ENCODE results near the gene TCHP. TPM values are rescaled to one million over a fixed set of nuclear protein-coding genes. Genes with fewer than 3 reads are reported as not detected.
A peak's percentile ranks its signal among the peaks of the same experiment; 100 is the strongest.

Gene TCHP
- total RNA-seq, 2 experiments from 2014 or later: 38.4 to 40.1 TPM

DNA sequence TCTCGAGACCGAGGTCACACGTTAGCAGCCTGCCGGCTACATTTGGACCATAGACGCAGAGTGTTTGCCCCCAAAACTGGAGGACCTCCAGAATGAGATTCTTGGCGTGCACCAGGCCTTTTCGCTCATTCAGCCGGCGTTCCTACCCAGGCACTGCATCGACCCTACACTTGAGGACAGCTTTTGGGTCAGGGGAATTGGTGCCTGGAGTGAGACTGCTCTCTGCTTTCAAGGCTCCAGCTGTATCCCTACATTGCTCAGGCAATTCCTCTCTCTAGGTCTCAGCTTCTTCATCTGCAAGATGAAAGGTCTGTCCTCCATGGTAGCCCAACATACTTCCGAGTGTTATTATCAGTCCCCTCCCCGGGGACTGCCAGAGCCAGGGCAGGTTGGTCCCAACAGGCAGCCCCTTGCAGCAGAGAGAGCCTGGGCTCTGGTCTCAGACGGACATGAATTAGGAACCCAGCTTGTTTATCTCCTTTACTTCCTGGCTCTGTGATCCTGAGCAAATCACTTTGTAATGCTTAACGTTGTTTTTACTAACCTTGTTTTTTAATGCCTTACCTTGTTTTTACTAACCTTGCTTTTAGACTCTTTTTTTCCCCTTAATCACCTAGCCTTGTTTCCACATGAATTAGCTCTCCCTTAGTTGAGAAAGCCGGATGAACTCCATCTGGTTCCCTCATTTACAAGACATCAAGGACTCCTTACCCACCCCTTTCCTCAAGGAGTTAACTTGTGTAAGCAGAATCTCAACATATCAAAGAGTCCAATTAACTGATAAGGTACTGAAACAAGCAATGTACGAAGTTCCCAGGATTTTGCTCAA, 892 bp downstream of the TCHP start:
- ATAC-seq (peak; percentile 18), DNase-seq (no peak)
- CTCF ChIA-PET: interaction anchor here (1.1 to 3.4 kb wide), 9 partner anchors 9 to 67 kb away, joined by 3 to 17 read pairs (median 6); no protein-coding TSS in a partner anchor
- Mint-ChIP-seq H3K27me3 (no peaks in the 10 kb centered on the region), H3K36me3 (peaks cover 27% of the 10 kb centered on the region), H3K27ac (peak overlapping the region; percentile 95), H3K4me3 (peak overlapping the region; percentile 80), H3K4me1 (peaks cover 27% of the 10 kb centered on the region), H3K9me3 (ENCODE audit: low read depth) (no peaks in the 10 kb centered on the region)

DNA sequence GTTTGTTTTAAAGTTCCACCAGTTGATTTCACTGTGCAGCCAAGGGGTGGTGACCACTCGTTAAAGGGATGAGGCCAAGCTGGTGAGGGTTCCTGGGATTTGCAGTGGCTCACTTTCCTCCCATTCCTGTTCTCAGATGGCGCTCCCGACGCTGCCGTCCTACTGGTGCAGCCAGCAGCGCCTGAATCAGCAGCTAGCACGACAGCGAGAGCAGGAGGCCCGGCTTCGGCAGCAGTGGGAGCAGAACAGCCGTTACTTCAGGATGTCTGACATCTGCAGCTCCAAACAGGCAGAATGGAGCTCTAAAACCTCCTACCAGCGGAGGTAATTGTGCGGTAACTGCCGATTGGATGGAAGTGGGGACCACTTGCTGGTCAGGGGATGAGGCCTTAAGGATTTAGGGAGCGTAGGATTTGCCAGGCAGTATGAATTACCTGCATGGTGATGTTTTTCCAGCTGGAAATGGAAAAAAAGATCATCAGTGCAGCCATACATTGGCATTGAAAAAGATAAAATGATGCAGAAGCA, 2.9 kb downstream of the TCHP start:
- CTCF ChIA-PET: interaction anchor here (1.0 to 2.9 kb wide), 2 partner anchors 14 to 25 kb away, joined by 3 to 17 read pairs; no protein-coding TSS in a partner anchor
- Mint-ChIP-seq H3K36me3 (peaks cover 41% of the 10 kb centered on the region), H3K4me1 (peaks cover 27% of the 10 kb centered on the region), H3K27me3 (no peaks in the 10 kb centered on the region), H3K27ac (no peak overlapping the region), H3K4me3 (no peak overlapping the region), H3K9me3 (ENCODE audit: low read depth) (no peaks in the 10 kb centered on the region)
- ATAC-seq (no peak), DNase-seq (no peak)

DNA sequence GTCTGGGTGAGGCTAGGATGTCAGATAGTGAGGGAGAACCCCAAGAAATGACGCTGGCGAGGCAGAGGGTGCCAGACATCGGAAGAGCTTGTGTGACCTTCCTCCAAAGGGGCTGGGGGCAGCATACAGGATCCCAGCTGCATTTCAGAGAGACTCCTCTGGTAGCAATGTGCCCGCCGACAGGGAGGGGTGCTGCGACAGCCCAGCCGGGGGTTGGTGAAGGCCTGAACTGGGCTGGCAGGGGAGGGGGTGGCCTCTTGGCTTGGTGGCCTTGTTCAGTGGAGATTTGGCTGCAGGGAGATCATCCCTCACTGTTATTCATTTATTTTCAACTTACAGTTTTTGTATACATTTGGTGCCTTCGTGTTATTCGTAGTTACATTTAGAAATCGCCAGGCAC, 5.2 kb downstream of the TCHP start:
- no peaks in the 10 kb centered on the region for H3K27me3 Mint-ChIP-seq
- H3K27ac Mint-ChIP-seq: no peak overlapping the region
- CTCF ChIA-PET: no interaction called here
- no peaks in the 10 kb centered on the region for H3K9me3 Mint-ChIP-seq (ENCODE audit: low read depth)
- no peak for DNase-seq
- no peak for ATAC-seq
- peaks cover 15% of the 10 kb centered on the region for H3K4me1 Mint-ChIP-seq
- H3K4me3 Mint-ChIP-seq: no peak overlapping the region
- peaks cover 54% of the 10 kb centered on the region for H3K36me3 Mint-ChIP-seq

DNA sequence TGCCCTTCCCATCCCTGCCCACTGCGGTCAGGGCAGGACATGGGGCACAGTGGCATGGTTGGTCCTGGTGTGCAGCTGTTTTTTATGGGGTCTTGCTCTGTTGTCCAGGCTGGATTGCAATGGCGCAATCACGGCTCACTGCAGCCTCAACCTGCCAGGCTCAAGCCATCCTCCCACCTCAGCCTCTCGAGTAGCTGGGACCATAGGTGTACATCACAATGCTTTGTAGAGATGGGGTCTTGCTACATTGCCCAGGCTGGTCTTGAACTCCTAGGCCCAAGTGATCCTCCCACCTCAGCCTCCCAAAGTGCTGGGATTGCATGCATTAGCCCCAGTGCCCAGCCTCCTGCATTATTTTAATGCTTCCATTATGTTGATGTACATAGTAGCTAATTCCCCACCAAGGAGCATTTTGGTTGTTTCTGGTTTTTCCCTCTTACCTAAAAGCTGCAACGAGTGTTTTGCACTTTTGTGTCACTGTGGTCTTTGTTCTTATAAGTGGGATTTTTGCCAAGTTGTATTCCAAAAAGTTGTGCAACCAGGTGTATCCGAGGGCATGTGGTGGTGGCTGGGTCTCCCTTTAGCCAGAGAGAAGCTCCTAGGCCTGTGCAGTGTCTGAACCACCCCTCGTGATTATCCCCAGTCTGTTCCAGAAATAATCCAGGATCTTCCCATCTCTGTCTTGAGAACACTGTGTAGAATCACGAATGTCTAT, 10.3 kb downstream of the TCHP start:
- DNase-seq: no peak
- H3K4me1 Mint-ChIP-seq: no peaks in the 10 kb centered on the region
- H3K9me3 Mint-ChIP-seq (ENCODE audit: low read depth): no peaks in the 10 kb centered on the region
- CTCF ChIA-PET: interaction anchor here (0.9 to 1.5 kb wide), 2 partner anchors 20 to 31 kb away, joined by 3 read pairs; no protein-coding TSS in a partner anchor
- H3K27me3 Mint-ChIP-seq: no peaks in the 10 kb centered on the region
- ATAC-seq: no peak
- H3K27ac Mint-ChIP-seq: no peak overlapping the region
- peaks cover 45% of the 10 kb centered on the region for H3K36me3 Mint-ChIP-seq
- no peak overlapping the region for H3K4me3 Mint-ChIP-seq

DNA sequence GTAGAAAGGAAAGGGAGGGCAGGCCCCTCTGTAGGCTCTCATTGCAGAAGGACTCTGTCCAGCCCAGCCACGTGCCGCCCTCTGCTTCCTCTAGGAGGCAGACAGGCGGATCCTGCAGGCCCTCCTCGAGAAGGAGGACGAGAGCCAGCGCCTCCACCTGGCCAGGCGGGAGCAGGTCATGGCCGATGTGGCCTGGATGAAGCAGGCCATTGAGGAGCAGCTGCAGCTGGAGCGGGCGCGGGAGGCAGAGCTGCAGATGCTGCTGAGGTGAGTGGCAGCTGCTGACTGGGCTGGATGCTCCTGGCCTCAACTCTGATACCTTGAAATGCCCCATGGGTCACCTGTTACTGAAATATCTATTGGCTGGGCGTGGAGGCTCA, 10.9 kb downstream of the TCHP start:
- no peak for ATAC-seq
- peaks cover 42% of the 10 kb centered on the region for H3K36me3 Mint-ChIP-seq
- CTCF ChIA-PET: interaction anchor here (1.5 kb wide), 1 partner anchor 30 kb away, joined by 3 read pairs; no protein-coding TSS in a partner anchor
- H3K4me3 Mint-ChIP-seq: no peak overlapping the region
- no peak overlapping the region for H3K27ac Mint-ChIP-seq
- no peak for DNase-seq
- H3K4me1 Mint-ChIP-seq: no peaks in the 10 kb centered on the region
- H3K27me3 Mint-ChIP-seq: no peaks in the 10 kb centered on the region
- no peaks in the 10 kb centered on the region for H3K9me3 Mint-ChIP-seq (ENCODE audit: low read depth)

DNA sequence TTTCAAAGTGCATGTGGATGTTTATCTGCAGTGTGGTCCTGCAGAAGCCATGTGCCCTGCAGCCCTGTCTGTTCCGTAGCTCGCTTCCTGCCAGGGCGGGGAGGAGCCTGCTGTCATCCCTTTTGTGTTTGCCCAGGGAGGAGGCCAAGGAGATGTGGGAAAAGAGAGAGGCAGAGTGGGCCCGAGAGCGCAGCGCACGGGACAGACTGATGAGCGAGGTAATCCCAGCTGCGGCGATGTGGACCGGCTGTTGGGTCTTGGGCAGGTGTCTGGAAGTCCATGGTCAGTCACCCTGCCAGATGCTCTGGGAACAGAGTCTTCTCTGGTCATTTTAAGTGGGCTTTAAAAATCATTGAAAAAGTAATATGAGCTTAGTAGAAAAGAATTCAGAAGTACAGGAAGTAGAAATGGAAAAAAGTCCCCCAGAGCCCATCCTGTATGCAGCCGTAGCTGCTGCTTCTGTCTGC, 12.8 kb downstream of the TCHP start:
- H3K4me3 Mint-ChIP-seq: no peak overlapping the region
- H3K9me3 Mint-ChIP-seq (ENCODE audit: low read depth): no peaks in the 10 kb centered on the region
- no peak for DNase-seq
- no peak overlapping the region for H3K27ac Mint-ChIP-seq
- no peaks in the 10 kb centered on the region for H3K27me3 Mint-ChIP-seq
- no peaks in the 10 kb centered on the region for H3K4me1 Mint-ChIP-seq
- no peak for ATAC-seq
- CTCF ChIA-PET: no interaction called here
- H3K36me3 Mint-ChIP-seq: peaks cover 39% of the 10 kb centered on the region

DNA sequence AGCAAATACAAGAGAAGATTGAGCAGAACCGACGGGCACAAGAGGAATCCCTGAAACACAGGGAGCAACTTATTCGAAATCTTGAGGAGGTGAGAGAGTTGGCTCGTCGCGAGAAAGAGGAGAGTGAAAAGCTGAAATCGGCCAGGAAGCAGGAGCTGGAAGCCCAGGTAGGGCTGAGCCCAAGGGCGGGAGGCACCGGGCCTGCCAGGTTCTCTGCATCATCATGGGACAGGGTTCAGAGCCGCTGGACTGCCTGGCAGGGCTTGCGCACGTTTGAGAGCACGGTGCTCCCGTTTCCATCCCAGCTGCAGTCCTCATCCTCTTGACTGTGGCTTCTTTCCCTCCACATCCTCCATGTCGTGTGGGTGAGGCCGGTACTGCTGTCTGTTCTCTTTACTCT, 14.4 kb downstream of the TCHP start:
- Mint-ChIP-seq H3K36me3 (peaks cover 36% of the 10 kb centered on the region), H3K27ac (no peak overlapping the region)

DNA sequence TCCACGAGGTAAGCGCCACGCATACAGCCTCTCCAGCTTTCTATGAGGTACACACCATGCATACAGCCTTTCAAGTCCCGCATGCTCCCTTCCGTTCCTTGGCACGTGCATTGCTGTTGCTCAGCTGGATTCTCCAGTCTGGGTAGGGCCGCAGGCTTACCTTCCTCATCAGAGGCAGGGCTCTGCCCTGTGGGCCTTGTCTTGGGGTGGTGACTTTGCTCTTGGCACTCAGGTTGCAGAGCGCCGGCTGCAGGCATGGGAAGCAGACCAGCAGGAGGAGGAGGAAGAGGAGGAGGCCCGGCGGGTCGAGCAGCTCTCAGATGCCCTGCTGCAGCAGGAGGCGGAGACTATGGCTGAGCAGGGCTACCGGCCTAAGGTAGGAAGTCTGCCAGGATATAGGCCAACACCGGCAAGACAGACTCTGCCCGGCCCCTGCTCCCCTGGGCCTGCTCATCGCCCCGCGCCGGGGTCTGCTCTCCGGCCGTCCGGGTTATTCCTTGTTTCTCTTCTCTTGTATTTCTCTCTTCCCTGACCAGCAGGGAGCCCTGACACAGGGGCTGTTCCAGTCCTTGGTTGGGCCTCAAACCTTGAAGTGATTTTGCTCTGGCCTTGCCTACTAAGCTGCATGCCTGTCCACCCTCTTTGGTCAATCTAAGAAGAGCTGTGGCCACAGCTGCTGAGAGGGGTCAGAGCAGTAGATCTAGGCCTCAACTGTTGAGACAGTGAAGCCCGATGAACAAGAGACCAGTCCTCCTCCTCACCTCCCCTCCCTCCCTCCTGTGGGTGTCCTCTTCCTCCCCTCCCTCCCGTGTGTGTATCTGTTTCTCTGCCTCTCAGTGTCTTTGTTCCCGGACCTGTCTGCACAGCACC, 15.3 kb downstream of the TCHP start:
- CTCF ChIA-PET: interaction anchor here (0.6 kb wide), 3 partner anchors 42 to 341 kb away, joined by 3 read pairs; partner anchors contain the start of gene MVK
- DNase-seq (no peak), ATAC-seq (no peak)
- Mint-ChIP-seq H3K27me3 (no peaks in the 10 kb centered on the region), H3K4me3 (no peak overlapping the region), H3K9me3 (ENCODE audit: low read depth) (no peaks in the 10 kb centered on the region), H3K4me1 (no peaks in the 10 kb centered on the region), H3K36me3 (peaks cover 34% of the 10 kb centered on the region), H3K27ac (no peak overlapping the region)

More for the DNA sequence above, 14.4 kb downstream of the TCHP start:
- no peak for DNase-seq
- H3K4me1 Mint-ChIP-seq: no peaks in the 10 kb centered on the region
- no peaks in the 10 kb centered on the region for H3K27me3 Mint-ChIP-seq
- no peak for ATAC-seq
- no peak overlapping the region for H3K4me3 Mint-ChIP-seq
- H3K9me3 Mint-ChIP-seq (ENCODE audit: low read depth): no peaks in the 10 kb centered on the region
- CTCF ChIA-PET: interaction anchor here (0.6 to 1.0 kb wide), 3 partner anchors 62 to 341 kb away, joined by 3 read pairs; partner anchors contain the start of gene MVK

DNA sequence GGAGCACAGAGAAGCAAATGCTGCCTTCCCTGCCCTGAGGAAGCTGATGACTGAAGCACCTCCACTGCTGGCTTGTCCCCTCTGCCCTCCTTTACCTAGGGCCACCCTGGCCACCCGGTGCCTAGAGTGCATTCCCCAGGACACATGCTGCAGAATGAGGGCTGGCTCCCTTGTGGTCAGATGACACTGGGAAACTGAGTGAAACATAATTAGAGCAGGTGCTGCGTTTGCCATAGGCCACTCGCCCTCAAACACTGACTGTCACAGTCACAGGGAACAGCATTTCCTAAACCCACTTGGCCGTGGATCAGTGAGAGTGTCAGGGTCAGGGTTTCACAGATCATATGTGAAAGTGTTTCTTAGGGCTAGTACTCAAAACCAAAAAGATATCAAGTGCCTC, 16.0 kb downstream of the TCHP start:
- H3K27ac Mint-ChIP-seq: no peak overlapping the region
- H3K9me3 Mint-ChIP-seq (ENCODE audit: low read depth): no peaks in the 10 kb centered on the region
- DNase-seq (no peak), ATAC-seq (no peak)
- H3K27me3 Mint-ChIP-seq: no peaks in the 10 kb centered on the region
- peaks cover 37% of the 10 kb centered on the region for H3K36me3 Mint-ChIP-seq
- H3K4me1 Mint-ChIP-seq: no peaks in the 10 kb centered on the region
- CTCF ChIA-PET: no interaction called here
- no peak overlapping the region for H3K4me3 Mint-ChIP-seq

DNA sequence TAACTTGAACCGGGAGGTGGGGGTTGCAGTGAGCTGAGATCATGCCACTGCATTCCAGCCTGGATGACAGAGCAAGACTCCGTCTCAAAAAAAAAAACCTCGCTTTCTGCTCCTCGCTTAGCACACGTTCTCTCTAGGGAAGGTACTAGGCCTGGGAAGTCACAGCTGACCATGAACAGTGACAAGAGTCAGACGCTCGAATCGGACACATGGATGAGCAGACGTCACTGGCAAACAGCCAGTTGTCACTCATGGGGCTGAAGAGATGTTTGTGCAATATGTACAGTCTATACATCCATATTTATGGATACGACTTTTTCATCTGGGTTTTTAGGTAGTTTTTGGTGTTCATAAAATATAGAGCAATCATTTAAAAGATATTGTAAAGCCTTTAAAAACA, 19.4 kb downstream of the TCHP start:
- Mint-ChIP-seq H3K27ac (no peak overlapping the region), H3K9me3 (ENCODE audit: low read depth) (no peaks in the 10 kb centered on the region), H3K36me3 (peaks cover 34% of the 10 kb centered on the region), H3K4me1 (no peaks in the 10 kb centered on the region), H3K4me3 (no peak overlapping the region), H3K27me3 (no peaks in the 10 kb centered on the region)
- CTCF ChIA-PET: interaction anchor here (2.0 kb wide), 1 partner anchor 19 kb away, joined by 4 read pairs; the partner anchor contains the start of gene TCHP
- DNase-seq (no peak), ATAC-seq (no peak)

DNA sequence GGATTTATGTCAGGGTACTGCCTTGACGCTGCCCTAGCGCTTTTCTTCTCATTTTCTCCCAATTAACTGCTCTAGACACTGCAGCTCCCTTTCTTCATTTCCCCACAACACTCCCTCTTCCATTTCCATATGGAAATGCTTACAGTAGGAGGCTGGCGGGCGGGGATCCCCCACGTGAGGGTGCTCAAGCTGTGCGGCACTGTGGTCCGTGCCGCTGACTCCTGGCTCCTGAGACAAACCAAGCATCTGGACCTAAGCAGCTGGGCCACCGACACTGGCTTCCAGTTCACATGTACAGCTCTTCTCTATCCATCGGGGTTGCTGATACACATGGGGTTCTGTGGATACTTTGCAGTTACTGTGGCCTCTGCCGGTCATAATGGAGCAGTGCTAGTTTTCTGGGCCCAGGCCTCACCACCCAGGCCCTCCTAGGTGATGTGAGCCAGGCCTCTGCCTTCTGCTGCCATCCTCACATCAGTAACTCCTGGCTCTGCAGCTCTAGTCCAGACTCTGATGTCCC, 20.2 kb downstream of the TCHP start:
- no peak overlapping the region for H3K4me3 Mint-ChIP-seq
- H3K27ac Mint-ChIP-seq: no peak overlapping the region
- no peak for DNase-seq
- no peaks in the 10 kb centered on the region for H3K9me3 Mint-ChIP-seq (ENCODE audit: low read depth)
- peaks cover 27% of the 10 kb centered on the region for H3K36me3 Mint-ChIP-seq
- CTCF ChIA-PET: interaction anchor here (1.1 to 2.0 kb wide), 2 partner anchors 20 to 67 kb away, joined by 4 read pairs; partner anchors contain the start of gene TCHP
- no peaks in the 10 kb centered on the region for H3K27me3 Mint-ChIP-seq
- no peaks in the 10 kb centered on the region for H3K4me1 Mint-ChIP-seq
- ATAC-seq: no peak

DNA sequence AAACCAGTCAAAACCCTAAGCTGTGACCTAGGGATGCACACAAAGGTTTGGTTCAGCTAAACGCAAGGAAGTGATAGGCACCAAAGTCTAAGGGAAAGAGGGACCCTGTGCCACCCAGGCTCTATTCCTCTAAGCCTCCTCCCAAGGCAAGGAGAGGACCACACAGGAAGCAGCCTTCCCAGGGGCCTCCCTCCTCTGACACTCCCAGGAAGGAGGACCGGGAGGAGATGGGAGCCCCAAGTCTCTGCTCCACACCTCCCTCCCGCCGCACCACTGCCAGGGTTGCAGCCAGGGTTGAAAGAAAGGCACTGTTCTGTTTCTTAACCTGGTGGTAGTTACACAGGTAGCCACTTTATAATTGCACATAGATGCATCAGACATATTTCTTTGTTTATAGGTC, 21.9 kb downstream of the TCHP start:
- no peaks in the 10 kb centered on the region for H3K9me3 Mint-ChIP-seq (ENCODE audit: low read depth)
- H3K4me1 Mint-ChIP-seq: no peaks in the 10 kb centered on the region
- H3K27me3 Mint-ChIP-seq: no peaks in the 10 kb centered on the region
- ATAC-seq (no peak), DNase-seq (no peak)
- H3K4me3 Mint-ChIP-seq: no peak overlapping the region
- no peak overlapping the region for H3K27ac Mint-ChIP-seq
- H3K36me3 Mint-ChIP-seq: peaks cover 19% of the 10 kb centered on the region
- CTCF ChIA-PET: no interaction called here

Data from activated CD8-positive, alpha-beta memory T cell treated with anti-CD3 and anti-CD28 coated beads, Interleukin-2, amount 10 ng/mL, durations not matched to agents 7 days and 5 days (primary cell).